Measurements from ENCODE around the gene GINS1. TPM values are rescaled to one million over a fixed set of nuclear protein-coding genes. Genes with fewer than 3 reads are reported as not detected.

The GINS1 gene
- total and polyA plus RNA-seq, 2 of the 8 experiments (the other 6 are each of a cell fraction or from before 2014, with no cell fraction given) = 44.7 to 68.4 TPM

DNA sequence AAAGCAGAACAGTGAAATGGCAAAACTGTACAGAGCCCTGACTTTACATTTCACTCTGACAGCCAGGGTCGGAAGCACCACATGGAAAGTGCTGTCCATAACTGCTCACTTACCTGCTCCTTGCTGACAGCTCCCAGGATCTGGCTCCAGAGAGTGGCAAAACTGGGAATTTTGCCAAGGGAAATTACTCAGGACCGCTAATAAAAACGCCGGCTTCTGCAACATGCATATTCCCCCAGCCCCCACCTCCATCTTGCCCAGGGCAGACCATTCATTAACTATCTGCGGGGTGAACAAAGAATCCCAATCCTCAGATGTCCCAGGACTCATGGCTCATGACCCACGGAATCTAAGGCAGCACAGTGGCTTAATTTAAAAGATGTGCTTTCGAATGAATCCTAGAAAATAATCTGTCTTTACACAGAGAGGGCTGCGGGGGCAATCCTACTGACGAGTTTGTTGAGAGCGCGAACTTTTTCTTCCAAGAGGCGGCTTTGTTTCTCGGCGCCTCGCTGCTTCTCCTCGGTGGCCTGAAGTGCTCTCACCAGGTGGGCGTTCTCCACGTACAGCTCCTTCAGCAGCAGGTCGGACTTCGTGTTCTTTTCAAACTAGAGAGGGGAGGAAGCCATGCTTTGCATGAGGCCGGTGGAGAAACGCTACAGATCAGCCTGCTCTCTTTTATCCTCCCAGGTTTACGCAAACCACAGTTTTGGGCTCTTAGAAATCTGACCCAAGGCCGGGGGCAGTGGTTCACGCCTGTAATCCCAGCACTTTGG, 45.8 kb downstream of the GINS1 start:
- H3K23me2 ChIP-seq (ENCODE audit: low read depth, low read length) = no peaks in the 10 kb centered on the region
- CTCF ChIA-PET (ENCODE audit: partially characterized antibody) = interaction anchor here (0.9 to 1.1 kb wide), 2 partner anchors 17 to 157 kb away, joined by 3 read pairs; no protein-coding TSS in a partner anchor
- peaks cover 6 to 32% (median 13%) of the 10 kb centered on the region in 4 experiments; a peak in 6 of 8 replicates for H3K36me3 ChIP-seq (ENCODE audit: control insufficient read depth in 2 of 4, insufficient read depth in 4 of 4, low read length in 3 of 4)
- H3K4me1 ChIP-seq (replicated peaks in 1 of 4; ENCODE audit: control insufficient read depth in 3 of 4, insufficient read depth in 4 of 4, low read length in 3 of 4) = no peaks in the 10 kb centered on the region; a peak in 1 of 7 replicates
- H3K4me3 ChIP-seq (ENCODE audit: extremely low read depth in 1 of 4, insufficient read depth in 2 of 4, low read depth in 3 of 4, low read length in 4 of 4) = no peak overlapping the region
- no peak overlapping the region for H2BK20ac ChIP-seq (ENCODE audit: low read length)
- no peak overlapping the region for H2BK12ac ChIP-seq (ENCODE audit: low read depth, low read length)
- DNase-seq (ENCODE audit: low read depth in 1 of 2, low spot score in 2 of 2) (no peak), FAIRE-seq (no peak)
- H3K14ac ChIP-seq (ENCODE audit: insufficient read length) = no peak overlapping the region
- H3K79me1 ChIP-seq (ENCODE audit: low read depth, low read length) = no peaks in the 10 kb centered on the region
- no peak overlapping the region for H3K4me2 ChIP-seq (ENCODE audit: insufficient read depth in 1 of 2, low read depth in 2 of 2, low read length in 2 of 2)
- no peak overlapping the region for H4K8ac ChIP-seq (ENCODE audit: extremely low read depth, insufficient read depth, low read length)
- H3K27me3 ChIP-seq (replicated peaks in 1 of 4; ENCODE audit: control insufficient read depth in 3 of 4, extremely low read depth in 1 of 4, insufficient read depth in 3 of 4, low read length in 3 of 4) = no peaks in the 10 kb centered on the region
- H3K4ac ChIP-seq (replicated peaks; ENCODE audit: insufficient read length, low read depth, low read length) = no peak overlapping the region
- H4K91ac ChIP-seq (replicated peaks; ENCODE audit: insufficient read length, low read length) = no peak overlapping the region
- H4K5ac ChIP-seq (ENCODE audit: insufficient read length, low read depth, low read length) = no peak overlapping the region
- POLR2A ChIA-PET (ENCODE audit: partially characterized antibody) = interaction anchor here (1.4 kb wide), 1 partner anchor 10 kb away, joined by 4 read pairs; no protein-coding TSS in a partner anchor
- no peaks in the 10 kb centered on the region; a peak in 1 of 4 replicates for H3K9me3 ChIP-seq (ENCODE audit: insufficient read depth in 2 of 2, low read depth in 1 of 2, low read length in 1 of 2)
- H4K20me1 ChIP-seq (replicated peaks in 1 of 2; ENCODE audit: control insufficient read depth in 1 of 2, insufficient read depth in 2 of 2, low read length in 2 of 2) = peaks cover 0 to under 1% of the 10 kb centered on the region in 2 experiments
- H2BK15ac ChIP-seq (ENCODE audit: low read length) = no peak overlapping the region
- no peaks in the 10 kb centered on the region for H3K79me2 ChIP-seq (ENCODE audit: control insufficient read depth in 1 of 2, insufficient read depth in 2 of 2, low read length in 2 of 2)
- no peak overlapping the region for H3K56ac ChIP-seq (replicated peaks; ENCODE audit: insufficient read length, low read depth, low read length)
- H2AK5ac ChIP-seq (ENCODE audit: low read depth, low read length) = no peak overlapping the region
- H3K9ac ChIP-seq (replicated peaks in 1 of 4; ENCODE audit: extremely low read depth in 1 of 4, low read depth in 3 of 4, low read length in 3 of 4) = no peak overlapping the region
- H2BK120ac ChIP-seq (replicated peaks; ENCODE audit: low read depth, low read length) = no peak overlapping the region
- 90% methylated on average over 25 of the region's 25 CpGs; no CpG with 5 or more reads in 1 of the 2 experiments for WGBS, 2 experiments (ENCODE audit: extremely low coverage in 1 of 2, insufficient coverage in 1 of 2, insufficient read length in 1 of 2, insufficient replicate concordance in 2 of 2, low coverage in 1 of 2, low lambda C conversion rate in 2 of 2, missing lambda C conversion rate in 1 of 2)
- no peak overlapping the region for H2BK5ac ChIP-seq (ENCODE audit: low read depth, low read length)
- H3K18ac ChIP-seq (ENCODE audit: extremely low read depth, low read length) = no peak overlapping the region
- no peak overlapping the region for H3K23ac ChIP-seq (ENCODE audit: insufficient read length)
- no peak overlapping the region for H2AFZ ChIP-seq (ENCODE audit: low read length)
- H3K27ac ChIP-seq (ENCODE audit: low read depth, low read length) = no peak overlapping the region
- TF ChIP-seq TAF7 (optimal IDR thresholded peaks at IDR 0.05; ENCODE audit: borderline replicate concordance, low read depth, low read length) = no peak
- no peak for TF ChIP-seq ASH2L (IDR thresholded peaks at IDR 0.05; ENCODE audit: low read length)
- TF ChIP-seq GABPA (IDR thresholded peaks at IDR 0.05; ENCODE audit: borderline replicate concordance, insufficient read depth, low read length) = no peak
- TF ChIP-seq BCL11A (IDR thresholded peaks at IDR 0.05; ENCODE audit: low read depth in 2 of 2, low read length in 2 of 2) = no peak

Measured in H1 (cell line).